HUES6 (cell line): ENCODE data around the gene TUBGCP6.
A peak's percentile ranks its signal among the peaks of the same experiment; 100 is the strongest.

Source experiments
- H3K27ac ChIP-seq: 2 replicates; pipeline ENCODE4 v1.7.0; 2013; ENCODE audit warnings: low read depth, mild to moderate bottlenecking, low read length, inconsistent platforms
- H3K27me3 ChIP-seq: 2 replicates; pipeline ENCODE4 v1.6.1; 2013; ENCODE audit warnings: low read length; ENCODE audit not compliant: control insufficient read depth, insufficient read depth
- H3K36me3 ChIP-seq: 2 replicates; pipeline ENCODE4 v1.6.1; 2013; ENCODE audit warnings: low read length; ENCODE audit not compliant: control insufficient read depth, insufficient read depth
- H3K4me1 ChIP-seq: 2 replicates; pipeline ENCODE4 v1.6.1; 2013; ENCODE audit warnings: low read length; ENCODE audit not compliant: control insufficient read depth, insufficient read depth
- H3K4me3 ChIP-seq: 2 replicates; pipeline ENCODE4 v1.5.1; 2013; ENCODE audit warnings: low read depth, low read length
- H3K9ac ChIP-seq: one replicate; pipeline ENCODE4 v1.6.1; 2013; ENCODE audit warnings: mild to moderate bottlenecking, low read length
- H3K9me3 ChIP-seq: 2 replicates; pipeline ENCODE4 v1.6.1; 2013; ENCODE audit warnings: low read depth, low read length; ENCODE audit not compliant: control insufficient read depth, insufficient read depth

The TUBGCP6 gene

DNA sequence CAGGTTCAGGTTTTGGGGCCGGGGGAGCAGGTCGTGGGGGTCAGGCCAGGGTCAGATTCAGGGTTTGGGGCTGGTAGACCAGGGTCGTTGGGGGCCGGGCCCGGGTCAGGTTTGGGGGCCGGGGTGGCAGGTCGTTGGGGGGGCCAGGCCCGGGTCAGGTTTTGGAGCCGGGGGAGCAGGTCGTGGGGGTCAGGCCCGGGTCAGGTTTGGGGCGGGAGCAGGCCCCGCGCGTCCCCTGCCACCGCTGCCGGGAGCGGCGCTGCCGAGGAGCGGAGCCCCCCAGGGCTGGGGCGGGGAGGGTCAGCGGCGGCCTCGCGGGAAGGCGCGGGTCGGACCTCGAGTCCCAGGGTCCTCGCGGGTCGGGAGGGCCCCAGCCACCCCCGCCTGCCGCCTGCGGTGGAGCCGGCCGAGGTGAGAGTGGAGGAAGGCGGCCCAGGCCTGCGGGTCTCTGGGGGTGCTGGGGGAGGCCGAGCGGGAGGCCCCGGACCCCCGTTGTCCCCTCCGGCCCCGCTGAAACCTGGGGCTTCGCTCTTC, 58.6 kb downstream of the TUBGCP6 start:
- peaks cover 24% of the 10 kb centered on the region; the same call in 1 of the 2 replicates for H3K4me1 ChIP-seq
- peak overlapping the region; percentile 52 for H3K4me3 ChIP-seq
- H3K36me3 ChIP-seq = no peaks in the 10 kb centered on the region
- H3K27me3 ChIP-seq = no peaks in the 10 kb centered on the region
- no peaks in the 10 kb centered on the region for H3K9me3 ChIP-seq
- no peak overlapping the region for H3K27ac ChIP-seq
- H3K9ac ChIP-seq = peak overlapping the region; percentile 71

DNA sequence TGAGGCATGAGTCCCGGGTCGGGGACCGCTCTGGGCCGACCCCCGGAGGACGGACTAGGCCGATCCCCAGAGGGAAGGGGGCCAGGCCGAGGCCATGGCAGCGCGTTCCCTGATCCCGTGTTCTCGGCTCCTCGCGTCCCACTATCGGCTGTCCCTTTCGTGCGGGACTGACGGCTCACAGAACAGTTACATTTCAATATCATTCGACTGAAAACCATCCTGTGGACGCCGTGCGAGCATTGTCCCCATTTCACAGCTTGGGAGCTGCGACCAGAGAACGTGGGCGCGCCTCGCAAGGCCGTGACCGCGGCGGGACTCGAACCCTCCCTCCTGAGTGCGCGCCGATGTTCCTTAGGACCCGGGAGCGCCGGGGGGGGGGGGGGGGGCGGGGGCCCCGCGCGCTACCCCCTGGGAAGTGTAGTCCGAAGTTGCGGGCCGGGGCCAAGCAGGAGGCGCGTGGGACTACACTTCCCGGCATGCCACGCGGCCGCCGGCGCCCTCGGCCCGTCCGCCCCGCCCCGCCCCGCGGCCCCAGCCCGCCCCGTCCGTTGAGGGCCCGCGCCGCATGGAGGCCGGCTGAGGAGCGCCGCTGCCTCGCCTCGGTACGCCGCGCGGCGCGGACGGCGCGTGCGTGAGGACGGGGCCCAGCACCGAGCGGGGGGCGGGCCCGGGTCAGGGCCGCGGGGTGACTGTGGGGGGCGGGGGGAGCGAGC, 59.3 kb downstream of the TUBGCP6 start, which contains the start of gene TRABD:
TRABD (plus strand) TSS at position 539 of the 713 bp plus-strand sequence. CDS start 7,148 bp downstream, outside the sequence.
- Histone ChIP-seq H3K27ac (no peak within 1 kb of the TSS), H3K27me3 (no peaks in the 10 kb centered on the region), H3K4me1 (peaks cover 20% of the 10 kb centered on the region; the same call in 1 of the 2 replicates), H3K9ac (peak within 1 kb of the TSS; percentile 71), H3K4me3 (peak within 1 kb of the TSS; percentile 69), H3K36me3 (no peaks in the 10 kb centered on the region), H3K9me3 (no peaks in the 10 kb centered on the region)

DNA sequence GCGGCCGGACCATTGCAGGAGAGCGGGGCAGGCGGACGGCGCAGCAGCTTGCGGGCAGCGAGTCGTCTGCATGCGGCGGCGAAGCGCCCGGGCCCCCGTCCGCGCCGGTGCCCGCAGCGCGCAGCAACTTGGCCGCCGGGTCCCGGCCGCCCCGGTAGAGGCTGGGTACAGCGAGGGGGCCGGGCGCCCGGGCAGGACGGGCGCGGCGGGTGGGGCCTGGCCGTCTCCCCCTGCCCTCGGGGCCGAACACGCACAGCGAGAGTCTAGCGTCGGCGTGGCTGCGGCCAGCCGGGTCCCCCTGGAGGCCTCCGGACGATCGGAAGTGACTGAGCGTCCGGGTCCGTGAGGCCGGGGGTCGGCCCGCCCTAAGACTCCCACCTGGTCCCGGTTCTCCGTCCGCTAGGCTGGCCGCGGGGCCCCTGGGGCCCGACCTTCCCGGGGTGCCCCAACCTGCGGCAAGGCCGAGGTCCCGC, 59.9 kb downstream of the TUBGCP6 start:
- Histone ChIP-seq H3K4me1 (peaks cover 15% of the 10 kb centered on the region; the same call in 1 of the 2 replicates), H3K27ac (no peak overlapping the region), H3K27me3 (no peaks in the 10 kb centered on the region), H3K9me3 (no peaks in the 10 kb centered on the region), H3K36me3 (no peaks in the 10 kb centered on the region), H3K9ac (peak overlapping the region; percentile 39), H3K4me3 (peak overlapping the region; percentile 69)

DNA sequence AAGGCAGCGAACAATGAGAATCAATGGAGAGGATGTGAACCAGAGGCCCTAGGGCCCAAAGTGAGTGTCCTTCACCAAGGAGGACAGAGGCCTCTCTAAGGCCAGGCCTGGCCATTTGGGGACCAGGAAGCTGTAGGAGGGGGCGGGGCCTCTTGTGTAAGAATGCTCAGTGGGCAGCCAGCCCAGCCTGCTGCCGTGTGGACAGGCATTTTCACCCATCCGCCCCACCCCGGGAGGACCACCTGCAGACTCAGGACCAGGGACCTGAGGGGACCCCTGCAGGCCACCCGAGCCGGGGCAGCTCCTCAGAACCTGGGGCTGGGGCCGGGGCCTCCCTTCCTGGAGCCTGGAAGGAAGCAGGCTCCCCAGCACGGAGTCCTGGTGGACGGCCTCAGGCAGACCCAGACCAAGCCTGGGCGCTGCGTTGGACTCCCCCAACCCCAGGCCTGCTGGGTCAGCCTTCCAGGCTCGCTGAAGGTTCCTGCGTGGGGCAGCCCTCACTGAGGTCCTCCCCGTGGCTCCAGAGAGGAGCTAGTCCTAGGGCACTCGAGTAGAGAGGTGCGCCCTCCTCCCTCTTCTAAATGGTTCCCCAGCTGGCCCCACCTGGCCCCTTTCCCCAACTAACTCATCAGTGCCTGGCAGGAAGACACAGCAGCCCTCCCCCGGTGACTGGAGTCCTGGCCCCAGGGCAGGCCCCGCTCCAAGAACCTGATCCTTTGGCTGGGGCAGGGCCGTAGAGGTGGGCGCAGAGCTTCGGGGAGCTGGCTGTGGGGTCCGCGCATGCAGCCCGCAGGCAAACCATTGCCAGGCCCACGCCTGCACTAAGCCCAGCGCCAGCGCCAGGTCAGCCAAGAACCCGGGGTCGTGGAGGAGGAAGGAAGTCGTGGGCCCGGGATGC, 60.6 kb downstream of the TUBGCP6 start:
- H3K36me3 ChIP-seq = no peaks in the 10 kb centered on the region
- no peaks in the 10 kb centered on the region for H3K27me3 ChIP-seq
- peaks cover 14% of the 10 kb centered on the region; the same call in 1 of the 2 replicates for H3K4me1 ChIP-seq
- H3K9ac ChIP-seq = no peak overlapping the region
- no peak overlapping the region for H3K27ac ChIP-seq
- H3K9me3 ChIP-seq = no peaks in the 10 kb centered on the region
- peak overlapping the region; percentile 69 for H3K4me3 ChIP-seq

DNA sequence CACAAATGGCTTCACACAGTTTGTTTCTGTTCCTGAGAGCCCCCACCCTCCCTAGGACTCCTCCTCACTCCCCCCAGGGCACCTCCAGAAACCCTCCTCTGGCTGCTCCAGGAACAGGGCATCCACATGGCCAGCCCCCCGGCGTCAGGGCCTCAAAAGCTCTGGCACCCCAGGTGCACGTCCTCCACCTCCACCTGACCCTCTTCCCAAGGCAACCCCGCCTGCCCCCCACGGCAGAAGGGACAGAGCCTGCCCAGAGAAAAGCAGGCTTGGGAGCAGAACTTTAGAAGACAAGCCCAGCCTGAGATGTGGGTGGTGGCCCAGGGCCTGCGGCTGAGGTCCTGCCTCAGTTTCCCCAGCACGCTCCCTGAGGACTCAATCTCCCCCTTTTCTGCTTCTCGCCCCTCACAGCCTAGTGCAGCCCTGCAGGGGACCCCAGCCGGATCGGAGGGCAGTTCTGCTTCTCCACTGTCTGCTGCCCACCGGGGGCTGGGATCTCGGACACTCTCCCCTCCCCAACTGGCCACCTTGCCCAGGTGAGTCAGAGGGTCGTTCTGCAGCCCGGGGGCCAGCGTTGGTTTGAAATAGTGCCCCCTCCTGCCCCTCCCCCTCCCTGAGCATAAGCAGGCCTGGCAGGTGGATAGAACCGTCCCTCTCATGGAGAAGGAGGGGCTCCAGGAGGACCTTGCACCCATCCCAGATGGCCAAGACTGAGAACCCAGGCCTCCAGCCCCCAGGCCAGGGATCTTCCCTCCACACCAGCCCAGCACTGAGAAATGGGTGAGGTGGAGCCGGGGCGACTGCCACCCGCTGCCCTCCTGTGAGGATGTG, 61.5 kb downstream of the TUBGCP6 start:
- Histone ChIP-seq H3K9ac (no peak overlapping the region), H3K36me3 (no peaks in the 10 kb centered on the region), H3K27ac (no peak overlapping the region)

DNA sequence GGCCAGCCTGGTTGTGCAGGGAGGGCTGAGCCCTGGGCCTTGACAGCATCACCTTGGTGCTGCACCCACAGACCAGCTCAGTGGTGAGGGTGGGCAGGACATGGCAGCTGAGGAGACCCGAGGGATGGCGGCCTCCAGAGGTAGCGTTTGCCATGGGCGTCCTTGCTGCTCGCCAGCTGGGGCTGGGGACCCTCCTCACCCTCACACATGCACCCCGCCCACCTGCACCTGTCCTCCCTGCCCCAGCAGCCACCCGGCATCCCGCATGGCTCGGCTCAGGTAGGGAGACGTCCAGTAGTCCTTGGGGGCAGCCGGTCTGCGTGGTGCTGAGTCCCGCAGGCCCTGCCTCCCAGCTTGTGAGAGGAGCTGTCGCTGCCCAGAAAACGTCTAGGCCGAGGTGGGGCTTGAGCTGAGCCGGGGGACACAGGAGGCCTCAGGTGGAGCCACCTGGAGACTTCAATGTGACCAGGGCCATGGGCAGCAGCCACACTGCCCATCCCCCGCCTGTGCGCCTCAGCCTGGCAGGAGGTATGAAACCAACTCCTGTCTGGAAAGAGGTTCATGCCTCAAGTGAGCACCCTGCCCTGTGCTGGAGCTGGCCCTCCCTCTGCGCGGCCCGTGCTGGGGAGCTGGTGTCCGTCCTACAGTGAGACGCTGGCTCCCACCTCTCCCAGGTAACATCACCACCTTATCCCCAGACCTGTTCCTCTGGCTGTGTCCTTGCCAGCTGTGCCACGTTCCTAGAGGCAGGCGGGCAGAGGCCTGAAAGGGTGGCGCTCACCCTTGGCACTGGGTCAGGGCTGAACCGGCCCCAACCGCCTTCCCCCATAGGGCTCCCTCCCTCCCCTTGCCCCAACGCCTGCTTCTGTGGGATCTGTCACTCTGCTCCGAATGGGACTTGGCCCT, 62.4 kb downstream of the TUBGCP6 start:
- Histone ChIP-seq H3K27ac (no peak overlapping the region), H3K4me3 (no peak overlapping the region), H3K4me1 (peaks cover 14% of the 10 kb centered on the region; the same call in 1 of the 2 replicates), H3K9ac (no peak overlapping the region), H3K27me3 (no peaks in the 10 kb centered on the region), H3K36me3 (no peaks in the 10 kb centered on the region), H3K9me3 (no peaks in the 10 kb centered on the region)

More for the DNA sequence above, 61.5 kb downstream of the TUBGCP6 start:
- H3K27me3 ChIP-seq = no peaks in the 10 kb centered on the region
- peaks cover 14% of the 10 kb centered on the region; the same call in 1 of the 2 replicates for H3K4me1 ChIP-seq
- H3K9me3 ChIP-seq = no peaks in the 10 kb centered on the region
- H3K4me3 ChIP-seq = no peak overlapping the region

DNA sequence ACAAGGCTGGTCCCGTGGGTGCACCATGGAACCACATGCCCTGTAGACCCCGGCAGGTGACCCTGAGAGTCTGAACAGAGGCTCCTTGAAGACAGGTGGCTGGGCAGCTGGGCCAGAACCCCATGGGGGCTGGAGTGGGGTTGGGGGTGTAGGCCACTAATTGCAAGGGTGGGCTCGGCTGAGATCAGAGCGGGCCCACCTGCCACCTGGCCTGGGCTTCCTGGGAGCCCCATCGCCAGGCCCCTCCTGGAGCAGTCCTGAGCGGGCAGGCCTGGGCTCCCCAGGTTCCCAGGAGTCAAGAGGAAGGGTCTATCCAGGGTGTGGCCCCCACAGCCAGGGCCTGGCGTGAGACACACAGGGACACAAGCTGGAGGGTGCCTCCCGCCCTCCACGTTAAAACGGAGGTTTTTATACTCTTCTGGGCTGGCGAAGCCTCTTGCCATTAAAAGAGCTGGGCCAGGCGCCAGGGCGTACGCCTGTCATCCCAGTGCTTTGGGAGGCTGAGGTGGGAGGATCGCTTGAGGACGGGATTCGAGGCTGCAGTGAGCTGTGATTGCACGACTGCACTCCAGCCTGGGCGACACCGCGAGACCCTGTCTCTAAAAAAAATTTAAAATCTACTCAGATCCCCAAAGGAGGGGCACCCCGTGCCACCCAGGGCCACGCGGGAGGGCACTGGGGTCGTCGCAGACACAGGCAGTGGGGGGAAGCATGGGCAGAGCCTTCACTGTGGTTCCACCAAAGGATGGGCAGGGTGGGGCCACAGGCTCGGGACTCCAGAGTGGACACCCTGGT, 63.9 kb downstream of the TUBGCP6 start:
- peaks cover 17% of the 10 kb centered on the region; the same call in 1 of the 2 replicates for H3K4me1 ChIP-seq
- no peaks in the 10 kb centered on the region for H3K9me3 ChIP-seq
- H3K27ac ChIP-seq = no peak overlapping the region

DNA sequence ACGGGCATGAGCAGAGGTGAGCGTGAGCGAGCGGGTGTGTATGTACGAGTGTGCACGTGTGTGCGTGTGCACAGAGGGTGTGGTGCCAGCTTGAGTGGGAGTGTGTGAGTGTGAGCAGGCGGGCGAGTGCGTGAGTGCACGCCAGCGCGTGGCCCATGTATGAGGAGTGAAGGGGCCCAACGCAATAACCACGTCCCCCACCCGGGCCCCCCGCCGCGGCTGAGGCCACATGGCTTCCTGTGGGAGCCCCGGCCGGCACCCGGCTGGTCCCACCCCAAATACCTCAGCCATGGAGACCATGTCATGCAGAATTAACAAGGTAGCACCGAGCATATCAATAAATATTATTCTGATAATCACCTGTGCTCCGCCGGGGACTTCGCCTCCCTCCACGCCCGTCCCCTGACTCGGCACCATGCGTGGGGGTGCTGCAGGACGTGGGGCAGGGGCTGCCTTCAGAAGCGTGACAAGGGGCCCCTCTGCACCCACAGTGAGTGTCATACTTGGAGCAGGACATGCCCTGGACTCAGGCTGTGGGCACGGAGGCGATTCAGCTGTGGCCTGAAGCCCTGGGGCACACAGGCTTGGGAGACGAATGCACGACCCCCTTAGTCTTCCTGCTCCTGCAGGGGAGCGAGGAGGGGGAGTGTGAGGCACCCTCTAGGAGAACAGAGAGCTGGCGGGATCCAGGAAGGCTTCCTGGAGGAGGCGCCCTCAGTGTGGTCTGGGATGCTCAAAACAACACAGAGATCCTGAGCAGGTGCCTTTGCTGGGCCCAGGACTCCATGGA, 64.7 kb downstream of the TUBGCP6 start:
- Histone ChIP-seq H3K9me3 (no peaks in the 10 kb centered on the region), H3K4me1 (peaks cover 18% of the 10 kb centered on the region; the same call in 1 of the 2 replicates), H3K27me3 (no peaks in the 10 kb centered on the region), H3K36me3 (no peaks in the 10 kb centered on the region), H3K4me3 (no peak overlapping the region), H3K27ac (no peak overlapping the region), H3K9ac (no peak overlapping the region)

More for the DNA sequence above, 63.9 kb downstream of the TUBGCP6 start:
- no peaks in the 10 kb centered on the region for H3K27me3 ChIP-seq
- no peak overlapping the region for H3K9ac ChIP-seq
- H3K4me3 ChIP-seq = no peak overlapping the region
- no peaks in the 10 kb centered on the region for H3K36me3 ChIP-seq
